ENCODE data around the gene MREG.
A peak's percentile ranks its signal among the peaks of the same experiment; 100 is the strongest.

MREG gene

GRCh38 chr2:216018709-216019108 lies 5.4 kb upstream of the MREG start:
- no peak for TF ChIP-seq ZFX (IDR thresholded peaks at IDR 0.05)
- TF ChIP-seq CTCF (conservative IDR thresholded peaks at IDR 0.05): no peak
- H3K27ac ChIP-seq: no peak overlapping the region

- H3K27ac ChIP-seq: no peak overlapping the region
- no peak for TF ChIP-seq CTCF (conservative IDR thresholded peaks at IDR 0.05)
- TF ChIP-seq ZFX (IDR thresholded peaks at IDR 0.05): no peak
Observed at GRCh38 chr2:216017365-216017764, 4.0 kb upstream of the MREG start.

- TF ChIP-seq ZFX (IDR thresholded peaks at IDR 0.05) (no peak), CTCF (conservative IDR thresholded peaks at IDR 0.05) (no peak)
- H3K27ac ChIP-seq: no peak overlapping the region
Observed at GRCh38 chr2:216016581-216016980, 3.2 kb upstream of the MREG start.

GRCh38 chr2:216015722-216016464 lies 2.5 kb upstream of the MREG start:
- TF ChIP-seq CTCF (conservative IDR thresholded peaks at IDR 0.05): no peak
- no peak for TF ChIP-seq ZFX (IDR thresholded peaks at IDR 0.05)
- no peak overlapping the region for H3K27ac ChIP-seq

- H3K27ac ChIP-seq: no peak overlapping the region
- TF ChIP-seq CTCF (conservative IDR thresholded peaks at IDR 0.05) (no peak), ZFX (IDR thresholded peaks at IDR 0.05) (no peak)
Observed at GRCh38 chr2:216014986-216015385, 1.6 kb upstream of the MREG start.

- TF ChIP-seq CTCF (conservative IDR thresholded peaks at IDR 0.05) (no peak), ZFX (IDR thresholded peaks at IDR 0.05) (no peak)
- no peak overlapping the region for H3K27ac ChIP-seq
Observed at GRCh38 chr2:216014006-216014405, 655 bp upstream of the MREG start.

GRCh38 chr2:216012830-216013079 lies 596 bp downstream of the MREG start:
- TF ChIP-seq ZFX (IDR thresholded peaks at IDR 0.05) (no peak), CTCF (conservative IDR thresholded peaks at IDR 0.05) (no peak)
- H3K27ac ChIP-seq: peak overlapping the region; percentile 68

Data from C4-2B (cell line).